ENCODE measurements around the gene FIS1.

- TF ChIP-seq POLR2A (IDR thresholded peaks at IDR 0.05), result no peak
- peak in 3 of 6 experiments; percentile 43 to 53 (median 48) for TF ChIP-seq CTCF (IDR thresholded peaks at IDR 0.05)
These were observed 9.8 kb downstream of the FIS1 start for GRCh38 chr7:101235050-101235449.

All from Peyer's patch (tissue), 4 donors.